ENCODE data around the gene MKI67. TPM values are rescaled to one million over a fixed set of nuclear protein-coding genes. Genes with fewer than 3 reads are reported as not detected.

The MKI67 gene
- total RNA-seq, 5 donors from 2014 or later (not counting 1 experiment from before 2014, with no cell fraction given): 0.70 to 8.6 (median 1.8) TPM

GRCh38 chr10:128087146-128087883 lies 38.9 kb downstream of the MKI67 start:
- 90% methylated on average over 2 of the region's 7 CpGs for WGBS (ENCODE audit: insufficient coverage)
- H3K4me3 Mint-ChIP-seq: no peak overlapping the region
- H3K4me1 Mint-ChIP-seq: peaks cover 0 to 3% (median 0%) of the 10 kb centered on the region in 3 donors
- H3K36me3 Mint-ChIP-seq: peaks cover 15% of the 10 kb centered on the region
- no peak overlapping the region for H3K27ac Mint-ChIP-seq
- H3K4me1 ChIP-seq (ENCODE audit: control insufficient read depth in 1 of 2, extremely low read depth in 1 of 2, insufficient read depth in 2 of 2, low read length in 2 of 2): no peaks in the 10 kb centered on the region
- no peaks in the 10 kb centered on the region for H3K27me3 Mint-ChIP-seq
- peak in 2 of 35 experiments; percentile 26 to 29 for DNase-seq
- H3K27me3 ChIP-seq (replicated peaks in 1 of 2; ENCODE audit: control insufficient read depth in 2 of 2, extremely low read depth in 1 of 2, insufficient read depth in 2 of 2, low read length in 1 of 2): peaks cover 0 to 3% of the 10 kb centered on the region in 2 experiments
- peak in 1 of 4 experiments; percentile 67 for ATAC-seq (replicated peaks in 1 of 4)
- ChIA-PET CTCF (no interaction called here), POLR2A (no interaction called here)
- no peak overlapping the region for H3K4me3 ChIP-seq (ENCODE audit: control insufficient read depth in 1 of 2, extremely low read depth in 1 of 2, low read length in 1 of 2)
- no peaks in the 10 kb centered on the region for H3K9me3 ChIP-seq
- peaks cover 0 to 19% of the 10 kb centered on the region in 2 donors for H3K36me3 ChIP-seq (ENCODE audit: control insufficient read depth in 2 of 2, extremely low read depth in 1 of 2, insufficient read depth in 1 of 2, low read length in 1 of 2)
- no peak overlapping the region for H3K27ac ChIP-seq (ENCODE audit: low read length)
- H3K9me3 Mint-ChIP-seq: no peaks in the 10 kb centered on the region

- Histone ChIP-seq H3K9me3 (no peaks in the 10 kb centered on the region), H3K27ac (ENCODE audit: low read length) (no peak overlapping the region), H3K27me3 (replicated peaks in 1 of 2; ENCODE audit: control insufficient read depth in 2 of 2, extremely low read depth in 1 of 2, insufficient read depth in 2 of 2, low read length in 1 of 2) (no peaks in the 10 kb centered on the region), H3K4me1 (ENCODE audit: control insufficient read depth in 1 of 2, extremely low read depth in 1 of 2, insufficient read depth in 2 of 2, low read length in 2 of 2) (no peaks in the 10 kb centered on the region), H3K4me3 (ENCODE audit: control insufficient read depth in 1 of 2, extremely low read depth in 1 of 2, low read length in 1 of 2) (no peak overlapping the region), H3K36me3 (ENCODE audit: control insufficient read depth in 2 of 2, extremely low read depth in 1 of 2, insufficient read depth in 1 of 2, low read length in 1 of 2) (peaks cover 0 to 28% of the 10 kb centered on the region in 2 donors)
- H3K27me3 Mint-ChIP-seq: no peaks in the 10 kb centered on the region
- ChIA-PET CTCF (no interaction called here), POLR2A (no interaction called here)
- peaks cover 15% of the 10 kb centered on the region for H3K36me3 Mint-ChIP-seq
- H3K27ac Mint-ChIP-seq: no peak overlapping the region
- no peaks in the 10 kb centered on the region for H3K9me3 Mint-ChIP-seq
- DNase-seq (no peak), ATAC-seq (replicated peaks in 1 of 4) (no peak)
- WGBS (ENCODE audit: insufficient coverage): 79% methylated on average over 9 of the region's 10 CpGs
- H3K4me3 Mint-ChIP-seq: no peak overlapping the region
- H3K4me1 Mint-ChIP-seq: peaks cover 0 to 3% (median 0%) of the 10 kb centered on the region in 3 donors
Observed at GRCh38 chr10:128086003-128086863, 40.0 kb downstream of the MKI67 start.

GRCh38 chr10:128084991-128085390 lies 41.2 kb downstream of the MKI67 start:
- Mint-ChIP-seq H3K27me3 (no peaks in the 10 kb centered on the region), H3K36me3 (peaks cover 24% of the 10 kb centered on the region), H3K4me1 (peaks cover 0 to 3% (median 0%) of the 10 kb centered on the region in 3 donors), H3K4me3 (no peak overlapping the region), H3K9me3 (no peaks in the 10 kb centered on the region), H3K27ac (no peak overlapping the region)
- ATAC-seq (replicated peaks in 1 of 4) (no peak), DNase-seq (no peak)
- over 99% methylated on average over 7 of the region's 8 CpGs for WGBS (ENCODE audit: insufficient coverage)
- Histone ChIP-seq H3K36me3 (ENCODE audit: control insufficient read depth in 2 of 2, extremely low read depth in 1 of 2, insufficient read depth in 1 of 2, low read length in 1 of 2) (peaks cover 5 to 40% of the 10 kb centered on the region in 2 donors), H3K9me3 (no peaks in the 10 kb centered on the region), H3K4me3 (ENCODE audit: control insufficient read depth in 1 of 2, extremely low read depth in 1 of 2, low read length in 1 of 2) (no peak overlapping the region), H3K27me3 (replicated peaks in 1 of 2; ENCODE audit: control insufficient read depth in 2 of 2, extremely low read depth in 1 of 2, insufficient read depth in 2 of 2, low read length in 1 of 2) (no peaks in the 10 kb centered on the region), H3K27ac (ENCODE audit: low read length) (no peak overlapping the region), H3K4me1 (ENCODE audit: control insufficient read depth in 1 of 2, extremely low read depth in 1 of 2, insufficient read depth in 2 of 2, low read length in 2 of 2) (no peaks in the 10 kb centered on the region)
- ChIA-PET POLR2A (no interaction called here), CTCF (no interaction called here)

GRCh38 chr10:128084364-128084763 lies 41.9 kb downstream of the MKI67 start:
- no peak overlapping the region for H3K27ac Mint-ChIP-seq

GRCh38 chr10:128083191-128083895 lies 42.9 kb downstream of the MKI67 start:
- Mint-ChIP-seq H3K4me3 (no peak overlapping the region), H3K27me3 (no peaks in the 10 kb centered on the region), H3K4me1 (peaks cover 0 to 3% (median 0%) of the 10 kb centered on the region in 3 donors), H3K36me3 (peaks cover 31% of the 10 kb centered on the region), H3K9me3 (no peaks in the 10 kb centered on the region), H3K27ac (peak overlapping the region in 1 of 2 donors; percentile 40)
- no peak for ATAC-seq (replicated peaks in 1 of 4)
- peaks cover 10 to 55% of the 10 kb centered on the region in 2 donors for H3K36me3 ChIP-seq (ENCODE audit: control insufficient read depth in 2 of 2, extremely low read depth in 1 of 2, insufficient read depth in 1 of 2, low read length in 1 of 2)
- no peaks in the 10 kb centered on the region for H3K9me3 ChIP-seq
- POLR2A ChIA-PET: no interaction called here
- H3K27me3 ChIP-seq (replicated peaks in 1 of 2; ENCODE audit: control insufficient read depth in 2 of 2, extremely low read depth in 1 of 2, insufficient read depth in 2 of 2, low read length in 1 of 2): no peaks in the 10 kb centered on the region
- 93% methylated on average over 4 of the region's 15 CpGs for WGBS (ENCODE audit: insufficient coverage)
- CTCF ChIA-PET: interaction anchor here in 1 of 2 donors (0.7 to 1.8 kb wide), 3 partner anchors 14 to 104 kb away, joined by 3 to 6 read pairs (median 4); no protein-coding TSS in a partner anchor
- no peak overlapping the region for H3K4me3 ChIP-seq (ENCODE audit: control insufficient read depth in 1 of 2, extremely low read depth in 1 of 2, low read length in 1 of 2)
- no peak overlapping the region for H3K27ac ChIP-seq (ENCODE audit: low read length)
- no peak for DNase-seq
- no peaks in the 10 kb centered on the region for H3K4me1 ChIP-seq (ENCODE audit: control insufficient read depth in 1 of 2, extremely low read depth in 1 of 2, insufficient read depth in 2 of 2, low read length in 2 of 2)

More at GRCh38 chr10:128084364-128084763, 41.9 kb downstream of the MKI67 start:
- ChIA-PET CTCF (no interaction called here), POLR2A (no interaction called here)
- 97% methylated on average over 6 of the region's 10 CpGs for WGBS (ENCODE audit: insufficient coverage)
- no peaks in the 10 kb centered on the region for H3K4me1 ChIP-seq (ENCODE audit: control insufficient read depth in 1 of 2, extremely low read depth in 1 of 2, insufficient read depth in 2 of 2, low read length in 2 of 2)
- no peak overlapping the region for H3K27ac ChIP-seq (ENCODE audit: low read length)
- H3K9me3 ChIP-seq: no peaks in the 10 kb centered on the region
- Mint-ChIP-seq H3K9me3 (no peaks in the 10 kb centered on the region), H3K4me3 (no peak overlapping the region), H3K4me1 (peaks cover 0 to 3% (median 0%) of the 10 kb centered on the region in 3 donors), H3K27me3 (no peaks in the 10 kb centered on the region), H3K36me3 (peaks cover 28% of the 10 kb centered on the region)
- ATAC-seq (replicated peaks in 1 of 4) (no peak), DNase-seq (no peak)
- no peak overlapping the region for H3K4me3 ChIP-seq (ENCODE audit: control insufficient read depth in 1 of 2, extremely low read depth in 1 of 2, low read length in 1 of 2)
- no peaks in the 10 kb centered on the region for H3K27me3 ChIP-seq (replicated peaks in 1 of 2; ENCODE audit: control insufficient read depth in 2 of 2, extremely low read depth in 1 of 2, insufficient read depth in 2 of 2, low read length in 1 of 2)
- peaks cover 5 to 45% of the 10 kb centered on the region in 2 donors for H3K36me3 ChIP-seq (ENCODE audit: control insufficient read depth in 2 of 2, extremely low read depth in 1 of 2, insufficient read depth in 1 of 2, low read length in 1 of 2)

GRCh38 chr10:128081720-128082119 lies 44.5 kb downstream of the MKI67 start:
- Histone ChIP-seq H3K9me3 (no peaks in the 10 kb centered on the region), H3K27ac (ENCODE audit: low read length) (no peak overlapping the region), H3K4me1 (ENCODE audit: control insufficient read depth in 1 of 2, extremely low read depth in 1 of 2, insufficient read depth in 2 of 2, low read length in 2 of 2) (no peaks in the 10 kb centered on the region), H3K4me3 (ENCODE audit: control insufficient read depth in 1 of 2, extremely low read depth in 1 of 2, low read length in 1 of 2) (no peak overlapping the region), H3K27me3 (replicated peaks in 1 of 2; ENCODE audit: control insufficient read depth in 2 of 2, extremely low read depth in 1 of 2, insufficient read depth in 2 of 2, low read length in 1 of 2) (no peaks in the 10 kb centered on the region), H3K36me3 (ENCODE audit: control insufficient read depth in 2 of 2, extremely low read depth in 1 of 2, insufficient read depth in 1 of 2, low read length in 1 of 2) (peaks cover 16 to 71% of the 10 kb centered on the region in 2 donors)
- no peaks in the 10 kb centered on the region for H3K4me1 Mint-ChIP-seq
- H3K4me3 Mint-ChIP-seq: no peak overlapping the region
- H3K27ac Mint-ChIP-seq: no peak overlapping the region
- no CpG with 5 or more reads among the region's 3 CpGs for WGBS (ENCODE audit: insufficient coverage)
- no peaks in the 10 kb centered on the region for H3K9me3 Mint-ChIP-seq
- ATAC-seq (replicated peaks in 1 of 4) (no peak), DNase-seq (no peak)
- POLR2A ChIA-PET: no interaction called here
- H3K36me3 Mint-ChIP-seq: peaks cover 36% of the 10 kb centered on the region
- CTCF ChIA-PET: interaction anchor here (0.5 to 1.1 kb wide), 6 partner anchors 12 to 1031 kb away, joined by 3 read pairs; no protein-coding TSS in a partner anchor
- no peaks in the 10 kb centered on the region for H3K27me3 Mint-ChIP-seq

All from T-cell (primary cell).